GM21515 (cell line): ENCODE data around the gene ZFR2.
"Not testable (repeated sequence)": the region's sequence is repeated elsewhere in the genome, so short reads cannot be mapped to it uniquely, and the experiment has no call there.

Experiments
- ATAC-seq: cut with Tn5 transposase; IDR thresholded peaks from one replicate; pipeline ENCODE4 v1.9.1; 2021; ENCODE audit not compliant: unreplicated experiment

Gene ZFR2

GRCh38 chr19:3758297-3758696 is 110.5 kb downstream of the ZFR2 start:
- ATAC-seq: not testable (repeated sequence)

DNA sequence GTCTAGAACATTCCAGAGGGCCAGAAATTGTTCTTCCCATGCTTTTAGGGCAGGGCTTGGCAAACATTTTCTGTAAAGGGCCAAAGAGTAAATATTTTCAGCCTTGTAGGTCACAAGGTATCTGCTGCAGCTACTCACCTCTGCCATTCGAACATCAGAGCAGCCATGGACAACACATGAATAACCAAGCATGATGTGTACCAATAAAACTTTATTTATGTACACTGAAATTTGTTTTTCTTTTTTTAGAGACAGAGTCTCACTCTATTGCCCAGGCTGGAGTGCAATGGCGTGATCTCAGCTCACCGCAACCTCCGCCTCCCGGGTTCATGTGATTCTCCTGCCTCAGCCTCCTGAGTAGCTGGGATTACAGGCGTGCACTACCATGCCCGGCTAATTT is 111.1 kb downstream of the ZFR2 start:
- not testable (repeated sequence) for ATAC-seq
